Measurements from ENCODE around the gene RNF213. TPM values are rescaled to one million over a fixed set of nuclear protein-coding genes. Genes with fewer than 3 reads are reported as not detected.

The RNF213 gene
- total and polyA plus RNA-seq, 2 donors (not counting 1 experiment from before 2014, with no cell fraction given), result 36.8 to 245 TPM

DNA sequence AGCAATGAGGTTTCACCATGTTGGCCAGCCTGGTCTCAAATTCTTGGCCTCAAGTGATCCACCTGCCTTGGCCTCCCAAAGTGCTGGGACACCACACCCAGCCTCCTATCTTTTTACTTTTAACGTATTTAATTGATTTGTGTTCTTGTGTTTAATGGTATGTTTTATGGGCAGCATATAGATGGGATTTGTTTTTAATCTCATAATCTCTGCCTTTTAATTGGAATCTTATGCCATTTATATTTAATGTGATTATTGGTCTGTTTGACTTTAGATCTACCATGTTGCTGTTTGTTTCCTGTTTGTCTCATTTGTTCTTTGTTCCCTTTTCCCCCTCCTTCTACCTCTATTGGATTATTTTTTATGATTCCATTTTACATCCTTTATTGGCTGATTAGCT, 28.2 kb upstream of the RNF213 start:
- DNase-seq (ENCODE audit: low read depth in 2 of 2), result no peak
- H3K4me1 ChIP-seq (ENCODE audit: control insufficient read depth, extremely low read depth, insufficient read depth, low read length), result no peaks in the 10 kb centered on the region
- no peak overlapping the region for H2AFZ ChIP-seq (ENCODE audit: low read length)
- no peaks in the 10 kb centered on the region for H3K79me2 ChIP-seq (ENCODE audit: control insufficient read depth, insufficient read depth, low read length)
- no peaks in the 10 kb centered on the region for H3K9me3 ChIP-seq (ENCODE audit: control insufficient read depth, insufficient read depth, low read depth, low read length)
- no peaks in the 10 kb centered on the region for H4K20me1 ChIP-seq (ENCODE audit: control insufficient read depth, extremely low read depth, insufficient read depth, low read length)
- no peak overlapping the region for H3K4me3 ChIP-seq (replicated peaks in 1 of 4; ENCODE audit: control extremely low read depth in 1 of 4, insufficient read depth in 1 of 4, low read depth in 3 of 4, low read length in 4 of 4)
- H3K27ac ChIP-seq (ENCODE audit: insufficient read depth, low read length), result no peak overlapping the region
- no peak overlapping the region for H3K4me2 ChIP-seq (ENCODE audit: extremely low read depth, insufficient read depth, low read length)
- no peak for TF ChIP-seq EZH2 (IDR thresholded peaks at IDR 0.05; ENCODE audit: low read length, missing control alignments)
- TF ChIP-seq, protein P1, sequence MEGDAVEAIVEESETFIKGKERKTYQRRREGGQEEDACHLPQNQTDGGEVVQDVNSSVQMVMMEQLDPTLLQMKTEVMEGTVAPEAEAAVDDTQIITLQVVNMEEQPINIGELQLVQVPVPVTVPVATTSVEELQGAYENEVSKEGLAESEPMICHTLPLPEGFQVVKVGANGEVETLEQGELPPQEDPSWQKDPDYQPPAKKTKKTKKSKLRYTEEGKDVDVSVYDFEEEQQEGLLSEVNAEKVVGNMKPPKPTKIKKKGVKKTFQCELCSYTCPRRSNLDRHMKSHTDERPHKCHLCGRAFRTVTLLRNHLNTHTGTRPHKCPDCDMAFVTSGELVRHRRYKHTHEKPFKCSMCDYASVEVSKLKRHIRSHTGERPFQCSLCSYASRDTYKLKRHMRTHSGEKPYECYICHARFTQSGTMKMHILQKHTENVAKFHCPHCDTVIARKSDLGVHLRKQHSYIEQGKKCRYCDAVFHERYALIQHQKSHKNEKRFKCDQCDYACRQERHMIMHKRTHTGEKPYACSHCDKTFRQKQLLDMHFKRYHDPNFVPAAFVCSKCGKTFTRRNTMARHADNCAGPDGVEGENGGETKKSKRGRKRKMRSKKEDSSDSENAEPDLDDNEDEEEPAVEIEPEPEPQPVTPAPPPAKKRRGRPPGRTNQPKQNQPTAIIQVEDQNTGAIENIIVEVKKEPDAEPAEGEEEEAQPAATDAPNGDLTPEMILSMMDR (conservative IDR thresholded peaks at IDR 0.05 in 1 of 2, IDR thresholded peaks at IDR 0.05 in 1 of 2; ENCODE audit: low read depth in 1 of 2, low read length in 2 of 2), result no peak
- H3K27me3 ChIP-seq (ENCODE audit: control insufficient read depth, insufficient read depth, low read length), result no peaks in the 10 kb centered on the region
- H3K36me3 ChIP-seq (ENCODE audit: control insufficient read depth, insufficient read depth, low read length), result peaks cover 4% of the 10 kb centered on the region
- no peak overlapping the region for H3K9ac ChIP-seq (ENCODE audit: insufficient read depth, low read length)

DNA sequence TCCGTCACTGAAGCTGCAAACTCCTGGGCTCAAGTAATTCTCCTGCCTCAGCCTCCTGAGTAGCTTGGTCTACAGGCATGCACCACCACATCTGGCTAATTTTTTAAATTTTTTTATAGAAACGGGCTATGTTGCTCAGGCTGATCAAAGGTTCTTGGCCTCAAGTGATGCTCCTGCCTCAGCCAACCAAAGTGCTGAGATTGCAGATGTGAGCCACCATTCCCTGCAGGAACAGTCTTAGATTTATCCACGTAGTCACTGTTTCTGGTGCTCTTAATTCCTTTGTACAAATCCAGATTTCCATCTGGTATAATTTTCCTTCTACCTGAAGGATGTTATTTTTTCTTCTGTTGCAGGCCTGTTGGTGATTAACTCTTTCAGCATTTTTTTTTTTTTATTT, 27.4 kb upstream of the RNF213 start:
- no peaks in the 10 kb centered on the region for H4K20me1 ChIP-seq (ENCODE audit: control insufficient read depth, extremely low read depth, insufficient read depth, low read length)
- H2AFZ ChIP-seq (ENCODE audit: low read length), result no peak overlapping the region
- no peak overlapping the region for H3K4me3 ChIP-seq (replicated peaks in 1 of 4; ENCODE audit: control extremely low read depth in 1 of 4, insufficient read depth in 1 of 4, low read depth in 3 of 4, low read length in 4 of 4)
- no peaks in the 10 kb centered on the region for H3K4me1 ChIP-seq (ENCODE audit: control insufficient read depth, extremely low read depth, insufficient read depth, low read length)
- H3K36me3 ChIP-seq (ENCODE audit: control insufficient read depth, insufficient read depth, low read length), result peaks cover 4% of the 10 kb centered on the region
- H3K9ac ChIP-seq (ENCODE audit: insufficient read depth, low read length), result no peak overlapping the region
- no peak for DNase-seq (ENCODE audit: low read depth in 2 of 2)
- H3K9me3 ChIP-seq (ENCODE audit: control insufficient read depth, insufficient read depth, low read depth, low read length), result no peaks in the 10 kb centered on the region
- no peaks in the 10 kb centered on the region for H3K79me2 ChIP-seq (ENCODE audit: control insufficient read depth, insufficient read depth, low read length)
- no peak overlapping the region for H3K27ac ChIP-seq (ENCODE audit: insufficient read depth, low read length)
- no peaks in the 10 kb centered on the region for H3K27me3 ChIP-seq (ENCODE audit: control insufficient read depth, insufficient read depth, low read length)
- H3K4me2 ChIP-seq (ENCODE audit: extremely low read depth, insufficient read depth, low read length), result no peak overlapping the region
- no peak for TF ChIP-seq EZH2 (IDR thresholded peaks at IDR 0.05; ENCODE audit: low read length, missing control alignments)
- TF ChIP-seq, protein P1 (conservative IDR thresholded peaks at IDR 0.05 in 1 of 2, IDR thresholded peaks at IDR 0.05 in 1 of 2; ENCODE audit: low read depth in 1 of 2, low read length in 2 of 2), result no peak

DNA sequence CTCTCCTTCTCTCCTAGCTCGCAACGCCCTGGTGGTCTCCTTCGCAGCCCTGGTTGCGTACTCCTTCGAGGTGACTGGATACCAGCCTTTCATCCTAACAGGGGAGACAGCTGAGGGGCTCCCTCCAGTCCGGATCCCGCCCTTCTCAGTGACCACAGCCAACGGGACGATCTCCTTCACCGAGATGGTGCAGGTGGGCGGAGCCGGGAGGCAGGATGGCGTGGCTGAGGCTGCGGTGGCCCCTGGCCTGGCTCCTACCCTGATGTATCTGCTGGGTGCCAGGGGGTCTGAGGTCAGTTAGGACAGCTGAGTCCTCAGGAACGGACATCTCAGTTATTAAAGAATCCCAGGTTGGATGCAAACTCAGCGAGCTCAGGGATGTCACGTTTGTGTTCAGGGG, 23.7 kb upstream of the RNF213 start:
- Histone ChIP-seq H3K36me3 (ENCODE audit: control insufficient read depth, insufficient read depth, low read length) (no peaks in the 10 kb centered on the region), H3K4me3 (replicated peaks in 1 of 4; ENCODE audit: control extremely low read depth in 1 of 4, insufficient read depth in 1 of 4, low read depth in 3 of 4, low read length in 4 of 4) (no peak overlapping the region), H3K4me2 (ENCODE audit: extremely low read depth, insufficient read depth, low read length) (no peak overlapping the region), H3K27ac (ENCODE audit: insufficient read depth, low read length) (no peak overlapping the region), H4K20me1 (ENCODE audit: control insufficient read depth, extremely low read depth, insufficient read depth, low read length) (no peaks in the 10 kb centered on the region), H3K27me3 (ENCODE audit: control insufficient read depth, insufficient read depth, low read length) (no peaks in the 10 kb centered on the region), H3K4me1 (ENCODE audit: control insufficient read depth, extremely low read depth, insufficient read depth, low read length) (no peaks in the 10 kb centered on the region), H3K79me2 (ENCODE audit: control insufficient read depth, insufficient read depth, low read length) (no peaks in the 10 kb centered on the region), H3K9me3 (ENCODE audit: control insufficient read depth, insufficient read depth, low read depth, low read length) (no peaks in the 10 kb centered on the region), H2AFZ (ENCODE audit: low read length) (no peak overlapping the region), H3K9ac (ENCODE audit: insufficient read depth, low read length) (no peak overlapping the region)
- no peak for DNase-seq (ENCODE audit: low read depth in 2 of 2)
- no peak for TF ChIP-seq EZH2 (IDR thresholded peaks at IDR 0.05; ENCODE audit: low read length, missing control alignments)
- TF ChIP-seq, protein P1 (conservative IDR thresholded peaks at IDR 0.05 in 1 of 2, IDR thresholded peaks at IDR 0.05 in 1 of 2; ENCODE audit: low read depth in 1 of 2, low read length in 2 of 2), result no peak

Data from fibroblast of lung (primary cell).